NOMO-1 (cell line): ENCODE data around the gene SKI.
A peak's percentile ranks its signal among the peaks of the same experiment; 100 is the strongest.
"Not testable (repeated sequence)": the region's sequence is repeated elsewhere in the genome, so short reads cannot be mapped to it uniquely, and the experiment has no call there.

Experiments
- DNase-seq, 2 experiments: peaks; one replicate each; lab custom pipeline; 2025; ENCODE audit not compliant: unreplicated experiment in 2 of 2; lab: John Stamatoyannopoulos, UW

SKI gene

DNA sequence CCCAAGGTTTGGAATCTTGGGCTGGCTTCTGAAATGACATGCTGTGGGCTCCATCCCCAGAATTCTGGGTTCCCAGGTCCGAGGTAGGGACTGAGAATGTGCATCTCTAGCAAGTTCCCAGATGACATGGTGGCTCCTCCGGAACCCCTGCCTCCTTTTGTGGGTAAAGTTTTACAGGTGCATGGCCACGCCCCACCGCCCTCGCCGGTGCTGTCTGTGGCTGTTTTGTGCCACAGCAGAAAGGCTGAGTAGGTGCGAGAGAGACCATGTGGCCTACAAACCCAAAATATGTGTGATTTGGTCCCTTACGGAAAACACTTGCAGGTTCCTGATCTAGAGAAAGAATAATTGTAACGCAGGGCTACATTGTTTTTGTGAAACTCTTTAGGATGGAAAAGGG is 30.9 kb downstream of the SKI start:
- no peak for DNase-seq

DNA sequence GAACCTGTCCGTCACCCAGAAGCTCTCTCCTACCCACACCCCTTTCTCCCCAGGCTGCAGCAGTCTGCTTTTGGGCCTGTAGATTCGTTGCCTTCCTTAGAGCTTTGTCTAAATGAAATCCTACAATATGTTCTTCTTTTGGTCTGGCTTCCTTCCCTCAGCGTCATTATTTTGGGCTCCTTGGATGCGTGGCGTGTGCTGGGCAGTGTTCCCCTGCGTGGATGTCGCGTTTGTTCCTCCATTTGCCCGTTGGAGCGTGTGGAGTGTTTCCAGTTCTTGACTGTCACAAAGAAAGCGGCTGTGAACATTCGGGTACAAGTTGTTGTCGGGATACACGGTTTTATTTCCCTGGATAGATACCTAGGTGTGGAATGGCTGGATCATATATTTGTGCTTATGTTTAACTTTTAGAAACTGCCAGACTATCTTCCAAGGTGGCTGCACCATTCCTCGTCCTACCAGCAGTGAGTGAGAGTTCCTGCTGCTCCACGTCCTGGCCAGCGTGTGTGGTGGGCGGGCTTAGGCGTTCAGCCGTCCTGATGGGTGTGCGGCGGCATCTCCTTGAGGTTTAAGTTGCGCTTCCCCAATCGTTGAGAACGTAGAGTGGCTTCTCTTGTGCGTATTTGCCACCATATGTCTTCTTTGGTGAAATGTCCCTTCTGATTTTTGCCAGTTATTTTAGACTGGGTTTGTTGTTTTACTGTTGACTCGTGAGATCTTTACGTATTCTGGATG is 31.7 kb downstream of the SKI start:
- DNase-seq = no peak

DNA sequence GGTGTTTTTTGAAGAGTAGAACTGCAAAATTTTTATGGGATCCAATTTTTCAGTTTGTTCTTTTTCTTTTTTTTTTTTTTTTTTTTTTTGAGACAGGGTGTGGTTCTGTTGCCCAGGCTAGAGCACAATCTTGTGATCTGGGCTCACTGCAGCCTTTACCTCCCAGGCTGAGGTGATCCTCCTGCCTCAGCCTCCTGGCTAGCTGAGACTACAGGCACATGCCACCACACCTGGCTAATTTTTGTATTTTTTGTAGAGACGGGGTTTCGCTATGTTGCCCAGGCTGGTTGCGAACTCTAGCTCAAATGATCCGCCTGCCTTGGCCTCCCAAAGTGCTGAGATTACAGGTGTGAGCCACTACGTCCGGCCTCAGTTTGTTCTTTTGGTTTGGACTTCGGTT is 32.4 kb downstream of the SKI start:
- DNase-seq = not testable (repeated sequence)

DNA sequence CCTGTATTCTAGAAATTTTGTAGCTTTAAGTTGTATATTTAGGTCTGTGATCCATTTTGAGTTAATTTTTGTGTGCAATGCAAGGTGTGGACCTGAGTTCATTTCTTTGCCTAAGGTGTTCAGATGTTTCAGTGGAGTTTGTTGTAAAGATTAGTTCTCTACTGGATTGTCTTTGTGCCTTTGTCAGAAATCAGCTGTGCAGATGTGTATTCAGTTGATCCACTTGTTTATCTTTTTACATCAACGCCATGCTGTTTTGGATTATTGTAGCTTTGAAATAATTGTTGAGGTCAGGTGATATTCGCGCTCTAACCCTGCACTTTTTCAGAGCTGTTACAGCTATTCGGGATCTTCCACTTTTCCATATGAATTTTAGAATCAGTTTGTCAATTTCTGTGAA is 32.8 kb downstream of the SKI start:
- no peak for DNase-seq

DNA sequence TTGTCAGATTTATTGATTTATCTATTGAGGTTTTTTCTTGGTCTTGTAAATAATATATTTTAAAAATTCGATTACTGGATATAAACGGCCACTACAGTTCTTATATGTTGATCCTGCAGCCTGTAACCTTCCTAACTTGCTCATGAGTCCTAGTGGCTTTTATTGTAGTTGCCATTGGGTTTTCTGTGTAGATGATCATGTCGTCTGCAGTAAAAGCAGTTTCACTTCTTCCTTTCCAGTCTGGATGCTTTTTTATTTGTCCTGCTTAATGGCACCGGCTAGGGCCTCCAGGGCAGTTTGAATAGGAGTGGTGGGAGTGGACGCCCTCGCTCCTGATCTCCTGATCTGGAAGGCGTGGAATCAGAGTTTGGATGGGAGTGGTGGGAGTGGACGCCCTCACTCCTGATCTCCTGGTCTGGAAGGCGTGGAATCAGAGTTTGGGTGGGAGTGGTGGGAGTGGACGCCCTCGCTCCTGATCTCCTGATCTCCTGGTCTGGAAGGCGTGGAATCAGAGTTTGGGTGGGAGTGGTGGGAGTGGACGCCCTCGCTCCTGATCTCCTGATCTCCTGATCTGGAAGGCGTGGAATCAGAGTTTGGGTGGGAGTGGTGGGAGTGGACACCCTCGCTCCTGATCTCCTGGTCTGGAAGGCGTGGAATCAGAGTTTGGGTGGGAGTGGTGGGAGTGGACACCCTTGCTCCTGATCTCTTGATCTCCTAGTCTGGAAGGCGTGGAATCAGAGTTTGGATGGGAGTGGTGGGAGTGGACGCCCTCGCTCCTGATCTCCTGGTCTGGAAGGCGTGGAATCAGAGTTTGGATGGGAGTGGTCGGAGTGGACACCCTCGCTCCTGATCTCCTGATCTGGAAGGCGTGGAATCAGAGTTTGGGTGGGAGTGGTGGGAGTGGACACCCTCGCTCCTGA is 33.6 kb downstream of the SKI start:
- peak; percentile 9 to 76 for DNase-seq

DNA sequence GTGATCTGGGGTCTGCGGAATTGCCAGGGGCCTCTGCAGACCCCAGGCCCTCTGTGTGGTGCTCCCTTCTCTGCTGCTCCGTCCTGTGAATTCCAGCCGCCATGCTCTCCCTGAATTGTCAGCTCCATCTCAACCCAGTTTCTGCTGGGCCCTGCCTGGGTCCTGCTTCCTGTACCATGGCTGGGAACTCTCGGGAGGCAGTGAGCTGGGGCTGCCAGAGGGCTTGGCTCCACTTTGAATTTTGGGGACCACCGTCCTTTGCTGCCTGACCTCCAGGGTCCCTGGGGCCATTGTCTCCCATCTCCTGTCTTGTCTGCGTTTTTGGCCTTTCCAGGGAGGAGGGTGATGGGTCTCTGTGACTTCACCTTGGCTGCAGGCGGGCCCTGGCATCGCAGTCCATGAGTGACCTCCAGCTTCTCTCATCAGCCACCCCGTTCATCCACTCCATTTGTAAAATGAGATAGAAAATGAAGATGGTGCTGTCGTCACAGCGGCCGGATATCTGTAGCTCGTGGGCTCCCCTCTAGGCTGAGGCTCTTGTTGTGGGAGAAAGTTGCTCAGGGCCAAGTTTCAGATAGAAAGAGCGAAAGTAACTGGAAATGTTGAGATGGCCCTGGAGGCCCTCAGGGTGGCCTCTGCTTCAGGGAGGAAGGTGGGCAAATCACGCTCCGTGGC is 38.3 kb downstream of the SKI start:
- DNase-seq = no peak

DNA sequence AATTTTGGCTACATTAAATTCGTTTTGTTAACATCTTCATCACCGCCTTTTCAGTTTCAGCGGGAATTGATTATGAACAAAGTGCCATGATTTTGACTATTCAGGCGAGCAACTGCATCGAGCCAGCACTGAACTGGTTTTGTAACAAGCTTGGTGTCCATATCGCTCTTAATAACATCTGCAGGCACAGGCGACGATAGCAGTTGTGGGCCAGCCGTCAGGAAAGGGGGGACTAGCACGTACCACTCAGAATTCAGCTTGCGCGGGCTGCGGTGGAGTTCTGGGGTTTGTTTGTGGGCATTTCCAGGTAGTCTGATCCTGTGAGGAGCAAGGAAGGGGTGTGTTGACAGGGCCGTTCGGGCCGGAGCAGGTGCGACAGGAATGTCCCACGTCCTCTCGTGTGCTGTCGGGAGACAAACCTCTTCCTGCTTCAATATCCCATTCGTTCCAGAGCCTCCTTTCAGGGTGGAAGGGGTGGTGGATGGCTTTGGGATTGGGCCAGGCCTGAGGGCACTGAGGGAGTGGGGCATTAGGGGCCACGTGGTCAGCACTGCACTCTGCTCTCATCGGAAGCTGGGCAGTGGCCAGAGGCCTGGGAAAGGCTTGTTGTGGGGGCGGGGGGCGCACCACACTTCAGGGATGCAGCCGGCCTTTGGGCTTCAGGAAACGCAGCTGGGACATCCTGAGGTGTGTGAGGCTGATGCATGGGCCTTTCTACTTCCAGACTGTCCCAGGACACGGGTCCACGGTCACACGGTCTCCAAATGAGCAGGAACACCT is 39.1 kb downstream of the SKI start:
- DNase-seq = no peak

DNA sequence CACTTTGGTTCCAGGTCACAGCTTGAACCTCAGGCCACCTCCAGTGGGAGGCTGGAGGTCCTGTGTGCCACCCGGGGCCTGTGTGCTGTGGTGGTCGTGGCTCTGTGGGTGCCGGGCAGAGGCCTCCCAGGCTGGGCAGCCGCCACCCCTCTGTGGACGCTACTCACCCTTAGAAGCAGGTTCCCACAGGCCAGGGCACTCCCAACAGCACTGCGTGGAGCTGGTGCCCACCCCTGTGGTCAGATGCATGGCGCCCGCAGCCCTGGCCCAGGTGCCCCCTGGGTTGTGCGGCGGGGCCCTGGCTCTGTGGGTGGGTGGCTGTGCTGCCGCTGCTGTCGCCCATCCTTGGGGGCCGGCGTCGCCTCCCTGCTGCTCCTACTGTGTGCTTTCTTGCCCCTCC is 39.7 kb downstream of the SKI start:
- DNase-seq = no peak

DNA sequence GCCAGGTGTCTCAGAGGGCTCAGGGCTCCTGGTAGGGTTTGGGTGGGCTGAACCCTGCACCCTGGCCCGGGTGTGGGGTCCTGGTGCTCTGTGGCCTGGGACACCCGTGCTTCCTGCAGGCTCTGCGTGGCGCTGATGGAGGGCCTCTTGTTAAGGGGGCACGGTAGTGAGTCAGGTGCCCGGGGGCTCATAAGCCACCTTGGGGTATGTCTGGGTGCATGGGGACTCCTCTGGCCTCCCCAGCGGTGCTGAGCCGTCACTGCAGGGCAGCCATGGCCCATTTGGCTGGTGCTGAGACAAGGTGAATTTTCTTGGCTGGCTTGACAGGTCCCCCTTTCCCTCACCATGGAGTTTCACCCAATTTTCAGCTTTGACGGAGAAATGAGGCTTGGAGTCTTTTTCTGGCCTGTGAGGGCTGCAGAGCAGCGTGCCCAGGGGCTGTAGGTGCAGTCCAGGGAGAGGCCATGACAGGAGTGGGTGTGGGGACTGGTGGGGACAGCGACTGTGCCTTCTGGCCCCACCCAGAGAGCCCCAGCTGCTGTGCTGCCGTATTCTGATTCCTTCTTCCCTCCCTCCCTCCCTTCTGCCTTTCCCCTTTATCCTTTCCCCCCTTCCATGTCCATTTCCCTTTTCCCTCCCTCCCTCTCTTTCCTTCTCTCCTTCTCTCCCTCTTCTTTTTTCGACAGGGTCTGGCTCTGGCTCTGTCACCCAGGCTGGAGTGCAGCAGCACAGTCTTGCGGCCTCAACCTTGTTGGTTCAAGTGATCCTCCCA is 40.4 kb downstream of the SKI start:
- DNase-seq = no peak

DNA sequence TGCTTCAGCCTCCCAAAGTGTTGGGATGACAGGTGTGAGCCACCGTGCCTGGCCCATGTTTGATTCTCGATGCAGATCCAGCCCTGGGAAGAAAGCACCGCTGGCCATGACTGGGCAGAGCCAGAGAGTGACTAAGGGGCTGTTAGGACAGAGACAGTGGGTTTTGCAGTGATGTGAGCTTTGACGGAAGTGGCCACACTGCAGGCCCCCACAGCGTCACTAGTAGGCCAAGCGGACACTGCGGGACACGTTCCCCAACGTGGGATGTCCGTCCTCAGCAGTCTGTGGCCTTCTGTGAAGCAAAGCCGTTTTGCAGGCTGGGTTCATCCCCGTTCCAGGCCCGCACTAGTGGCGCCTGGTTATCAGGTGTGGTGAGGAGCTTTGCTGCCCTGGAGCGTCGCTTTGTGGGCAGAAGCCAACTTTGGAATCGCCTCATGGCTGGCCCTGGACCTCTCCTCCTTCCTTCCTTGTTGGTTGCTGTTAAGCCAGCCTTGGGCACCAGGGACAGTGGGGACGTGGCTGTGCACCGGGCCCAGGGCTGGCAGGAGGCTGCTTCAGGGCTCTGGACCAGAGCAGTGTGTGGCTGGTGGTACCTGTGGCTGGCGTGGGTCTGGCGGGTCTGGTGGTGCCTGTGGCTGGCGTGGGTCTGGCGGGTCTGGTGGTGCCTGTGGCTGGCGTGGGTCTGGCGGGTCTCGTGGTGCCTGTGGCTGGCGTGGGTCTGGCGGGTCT is 41.2 kb downstream of the SKI start:
- DNase-seq = no peak

DNA sequence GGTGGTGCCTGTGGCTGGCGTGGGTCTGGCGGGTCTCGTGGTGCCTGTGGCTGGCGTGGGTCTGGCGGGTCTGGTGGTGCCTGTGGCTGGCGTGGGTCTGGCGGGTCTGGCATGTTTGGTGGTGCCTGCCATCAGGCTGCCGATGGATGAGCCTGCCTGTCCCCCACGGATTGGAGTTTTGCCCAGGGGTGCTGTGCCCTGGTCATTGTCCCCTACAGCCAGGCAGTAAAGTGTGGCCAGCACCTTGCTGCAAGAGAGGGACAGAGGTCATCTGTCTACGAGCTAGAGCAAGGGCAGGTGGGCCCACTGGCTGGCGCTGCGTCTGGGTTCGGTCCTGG is 41.8 kb downstream of the SKI start:
- no peak for DNase-seq

DNA sequence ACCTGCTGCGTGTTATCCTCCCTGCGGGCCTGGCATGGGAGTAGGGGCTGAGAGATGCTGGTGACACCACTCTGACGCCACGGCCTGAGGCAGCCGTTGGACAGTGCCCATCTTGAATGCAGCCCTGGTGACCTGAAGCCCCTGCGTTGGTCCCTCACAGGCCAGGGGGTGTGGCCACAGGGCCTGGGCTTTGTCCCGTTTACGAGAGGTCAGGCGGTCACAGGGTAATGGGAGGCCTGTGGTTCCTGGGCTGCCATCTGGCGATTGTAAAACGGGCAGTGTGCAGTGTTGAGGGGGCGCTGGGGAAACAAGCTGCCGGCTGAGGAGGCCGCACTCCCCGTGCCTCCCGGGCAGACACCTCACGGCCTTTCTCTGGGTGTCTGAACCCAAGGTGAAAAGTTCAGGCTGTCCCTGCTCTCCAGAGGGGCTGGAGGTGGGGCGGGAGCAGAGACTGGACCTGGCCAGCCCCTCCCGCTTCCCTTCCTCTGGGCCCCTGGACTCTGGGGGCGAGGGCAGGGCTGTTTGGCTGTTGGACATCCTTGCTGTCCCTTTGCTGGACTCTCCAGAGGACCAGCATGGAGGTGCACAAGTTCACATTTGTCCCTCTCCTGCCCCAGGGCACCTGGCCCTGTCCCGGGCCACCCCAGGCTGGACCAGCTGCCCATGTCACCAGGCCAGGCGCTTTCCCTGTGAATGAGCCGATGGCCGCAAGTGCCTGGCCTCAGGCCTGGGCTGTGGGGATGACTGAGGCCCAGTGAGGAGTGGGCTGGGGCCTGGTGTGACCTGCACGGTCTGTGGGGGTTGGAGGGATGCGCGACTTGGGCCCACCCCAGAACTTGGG is 42.4 kb downstream of the SKI start:
- DNase-seq = no peak

DNA sequence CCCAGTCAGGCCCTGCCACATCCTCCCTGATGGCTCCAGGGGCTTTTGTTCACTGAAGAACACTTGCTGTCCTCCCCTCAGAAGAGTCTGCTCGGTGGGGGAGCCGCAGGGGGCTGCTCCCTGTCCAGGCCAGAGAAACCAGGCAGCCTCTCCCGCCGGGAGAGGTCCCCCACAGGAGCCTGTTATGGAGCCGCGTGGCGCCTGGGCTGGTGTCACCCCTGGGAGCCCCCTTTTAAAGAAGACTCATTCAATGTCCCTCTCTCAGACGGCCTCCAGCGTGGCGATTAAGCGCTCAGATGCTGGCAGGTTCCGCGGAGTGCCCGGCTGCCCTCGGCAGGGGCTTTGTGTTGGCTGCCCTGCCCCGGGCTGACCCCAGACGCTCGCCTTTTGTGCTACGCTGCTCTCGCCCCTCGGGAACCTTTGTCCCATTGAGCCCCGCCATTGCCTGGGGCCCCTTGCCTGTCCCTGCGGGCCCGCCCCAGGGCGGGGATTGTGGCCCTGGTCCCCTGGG is 43.1 kb downstream of the SKI start:
- DNase-seq = no peak

DNA sequence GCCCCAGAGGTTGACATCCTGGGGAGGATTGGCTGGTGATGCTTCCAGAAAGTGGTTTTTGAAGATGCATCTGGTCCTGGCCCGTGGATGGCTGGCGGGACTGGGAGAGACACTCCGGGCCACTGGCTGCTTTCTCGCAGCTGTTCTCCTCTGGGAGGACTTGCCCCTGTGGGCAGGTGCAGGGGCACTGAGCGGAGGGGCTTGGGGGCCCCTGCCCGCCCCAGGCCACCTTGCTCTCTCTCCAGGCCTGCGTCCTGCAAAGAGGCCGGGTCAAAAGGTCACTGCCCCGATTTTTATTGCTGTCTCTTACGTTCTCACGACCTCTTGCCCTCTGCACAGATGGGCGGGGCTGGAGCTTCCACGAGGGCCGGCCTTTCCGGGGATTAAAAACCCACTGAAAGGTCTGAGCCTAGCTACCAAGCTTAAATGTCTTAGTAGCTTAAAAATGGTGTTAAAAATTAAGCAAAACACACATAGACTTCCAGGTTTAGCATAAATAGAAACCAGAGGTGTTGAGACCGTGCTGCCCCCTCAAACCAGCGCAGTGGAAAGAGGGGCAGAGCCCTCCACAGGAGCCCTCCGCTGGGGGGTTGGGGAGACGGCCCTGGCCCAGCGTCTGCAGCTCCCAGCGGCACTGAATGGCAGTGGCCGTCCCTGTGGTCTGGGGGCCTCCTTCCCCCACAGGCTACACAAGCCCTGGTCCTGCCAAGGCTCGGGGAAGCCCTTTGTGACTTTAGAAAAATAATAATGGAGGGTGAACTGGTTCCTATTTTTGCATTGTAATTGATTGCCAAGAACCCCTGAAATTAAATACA is 43.9 kb downstream of the SKI start:
- no peak for DNase-seq

DNA sequence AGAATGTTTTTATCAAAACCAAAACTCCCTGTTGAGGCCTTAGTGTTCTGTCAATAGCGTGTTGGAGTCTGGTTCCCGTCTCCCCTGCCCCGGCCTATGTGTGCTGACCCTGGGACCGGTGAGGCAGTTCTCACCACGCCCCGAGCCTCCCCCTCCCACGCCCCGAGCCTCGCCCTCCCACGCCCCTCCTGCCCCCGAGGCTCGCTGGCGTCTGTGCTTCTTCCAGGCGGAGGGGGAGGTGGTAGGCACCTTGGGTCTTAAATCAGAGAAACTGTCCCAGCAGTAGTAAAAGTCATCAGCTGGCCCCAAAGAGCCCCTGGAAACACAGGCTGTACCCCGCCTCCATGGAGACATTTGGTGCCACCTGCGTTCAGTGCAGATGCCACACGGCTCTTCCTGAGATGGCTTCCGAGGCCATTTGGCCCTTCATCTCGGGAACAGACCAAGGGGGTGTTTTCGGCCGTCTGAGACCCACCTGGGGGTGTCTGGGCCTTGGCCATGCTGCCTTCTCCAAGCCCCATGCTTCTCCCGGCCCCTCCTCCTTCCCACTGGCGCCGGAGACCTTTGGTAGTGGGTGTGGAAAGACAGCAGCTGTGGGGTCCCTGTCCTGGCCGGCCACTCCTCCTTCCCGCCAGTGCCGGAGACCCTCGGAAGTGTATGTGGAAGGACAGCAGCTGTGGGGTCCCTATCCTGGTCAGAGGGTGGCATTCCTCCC is 44.7 kb downstream of the SKI start:
- DNase-seq = no peak

DNA sequence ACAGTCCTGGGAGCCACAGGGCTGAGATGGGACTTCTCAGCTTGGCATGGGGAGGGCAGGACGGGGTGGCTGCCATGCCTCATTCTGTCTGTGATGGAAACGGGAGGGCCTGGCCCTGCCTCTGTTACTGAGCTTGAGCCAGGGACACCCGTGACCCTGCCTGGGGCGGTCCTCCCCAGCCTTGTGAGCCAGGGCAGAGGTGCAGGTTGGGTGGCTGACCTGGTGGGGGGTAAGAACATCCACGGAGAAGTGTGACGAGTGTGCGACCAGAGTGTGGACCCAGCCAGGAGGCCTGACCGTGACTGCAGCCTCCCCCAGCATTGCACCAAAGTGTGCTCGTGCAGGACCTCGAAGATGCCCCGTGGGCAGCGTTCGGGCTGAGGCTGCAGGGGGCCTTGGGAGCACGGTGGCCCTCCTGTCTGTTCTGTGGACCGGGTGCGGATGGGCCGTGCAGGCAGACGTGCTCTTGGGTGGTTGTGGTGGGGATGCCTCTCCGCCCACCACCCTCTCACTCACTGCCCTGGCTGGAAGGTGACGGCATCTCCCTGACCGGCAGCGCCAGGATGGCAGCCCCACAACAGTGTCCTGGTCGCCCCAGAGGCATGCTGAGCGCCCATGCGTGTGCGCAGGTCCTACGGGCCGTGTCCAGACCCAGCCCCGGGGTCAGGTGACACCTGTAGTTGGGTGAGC is 45.4 kb downstream of the SKI start:
- no peak for DNase-seq
